GM23338 (cell line): ENCODE results near the gene OR51D1. TPM values are rescaled to one million over a fixed set of nuclear protein-coding genes. Genes with fewer than 3 reads are reported as not detected.

Experiments used
- ATAC-seq: fragments of 200-7000 bp; cut with Tn5 transposase; 3 replicates; pipeline ENCODE4 v1.9.1; 2020
- DNase-seq: peaks from one replicate; pipeline ENCODE4 v3.0.0-alpha.2; 2015; ENCODE audit warnings: low spot score
- H2AFZ ChIP-seq: fragments of 200-600 bp; sonication (generic); 2 replicates; pipeline ENCODE4 v1.8.0; 2016; ENCODE audit warnings: antibody characterized with exemption, mild to moderate bottlenecking, moderate library complexity
- H3F3A ChIP-seq: fragments of 200-600 bp; sonication (generic); replicated peaks from 2 replicates; pipeline ENCODE4 v1.8.0; 2017; ENCODE audit warnings: antibody characterized with exemption, mixed run types, low read depth
- H3K27ac ChIP-seq: fragments of 200-600 bp; sonication (generic); 2 replicates; pipeline ENCODE4 v1.6.1; 2016; ENCODE audit warnings: low read depth
- H3K27me3 ChIP-seq: fragments of 200-600 bp; sonication (generic); 2 replicates; pipeline ENCODE4 v1.8.0; 2016; ENCODE audit warnings: mild to moderate bottlenecking, mixed run types, moderate library complexity; ENCODE audit not compliant: insufficient read depth
- H3K36me3 ChIP-seq: fragments of 200-600 bp; sonication (generic); 2 replicates; pipeline ENCODE4 v1.8.0; 2016; ENCODE audit warnings: mild to moderate bottlenecking; ENCODE audit not compliant: insufficient read depth
- H3K4me1 ChIP-seq: fragments of 200-600 bp; sonication (generic); 2 replicates; pipeline ENCODE4 v1.8.0; 2016; ENCODE audit warnings: mild to moderate bottlenecking, moderate library complexity; ENCODE audit not compliant: insufficient read depth
- H3K4me2 ChIP-seq: fragments of 200-600 bp; sonication (generic); 2 replicates; pipeline ENCODE4 v1.7.1; 2017; ENCODE audit warnings: mixed run types
- H3K4me3 ChIP-seq: fragments of 200-600 bp; sonication (generic); 2 replicates; pipeline ENCODE4 v1.6.1; 2016; ENCODE audit warnings: mixed run types
- H3K79me2 ChIP-seq: fragments of 200-600 bp; sonication (generic); replicated peaks from 2 replicates; pipeline ENCODE4 v1.8.0; 2017; ENCODE audit warnings: mild to moderate bottlenecking; ENCODE audit not compliant: insufficient read depth
- H3K9me2 ChIP-seq: fragments of 200-600 bp; sonication (generic); 2 replicates; pipeline ENCODE4 v1.8.0; 2017; ENCODE audit not compliant: insufficient read depth
- H4K20me1 ChIP-seq: fragments of 200-600 bp; sonication (generic); replicated peaks from 2 replicates; pipeline ENCODE4 v1.8.0; 2017; ENCODE audit warnings: mild to moderate bottlenecking; ENCODE audit not compliant: insufficient read depth
- H3K27ac Mint-ChIP-seq: 2 replicates; pipeline ENCODE4 v1.8.0; 2020; ENCODE audit warnings: inconsistent platforms, mild to moderate bottlenecking, moderate library complexity, mixed read lengths
- H3K27me3 Mint-ChIP-seq: 3 replicates; pipeline ENCODE4 v1.8.0; 2022; ENCODE audit warnings: low read depth, mild to moderate bottlenecking, moderate library complexity, mixed read lengths, inconsistent platforms; ENCODE audit not compliant: insufficient read depth, poor library complexity
- H3K36me3 Mint-ChIP-seq: 3 replicates; pipeline ENCODE4 v1.8.0; 2021; ENCODE audit warnings: low read depth, mild to moderate bottlenecking, inconsistent platforms, moderate library complexity, mixed read lengths
- H3K4me1 Mint-ChIP-seq: 3 replicates; pipeline ENCODE4 v1.8.0; 2020; ENCODE audit warnings: mild to moderate bottlenecking, inconsistent platforms, mixed read lengths
- H3K4me3 Mint-ChIP-seq: 3 replicates; pipeline ENCODE4 v1.8.0; 2021; ENCODE audit warnings: moderate library complexity, mild to moderate bottlenecking, inconsistent platforms, mixed read lengths
- H3K9me3 Mint-ChIP-seq: 3 replicates; pipeline ENCODE4 v1.8.0; 2020; ENCODE audit warnings: moderate library complexity, mild to moderate bottlenecking, inconsistent platforms, mixed read lengths
- CREB1 ChIP-seq: fragments of 250-450 bp; sonication (Bioruptor Pico); IDR thresholded peaks from 2 replicates; pipeline ENCODE4 v1.5.0; 2020; ENCODE audit warnings: low read depth, mild to moderate bottlenecking, moderate library complexity
- EZH2 ChIP-seq: fragments of 200-600 bp; sonication (generic); IDR thresholded peaks from one replicate; pipeline ENCODE4 v1.8.0; 2017; ENCODE audit warnings: antibody characterized with exemption, mild to moderate bottlenecking, low read depth; ENCODE audit not compliant: unreplicated experiment
- POLR2AphosphoS5 ChIP-seq: IDR thresholded peaks from 2 replicates; pipeline ENCODE4 v1.6.1; 2016; ENCODE audit warnings: antibody characterized with exemption, low read depth
- ZNF331 ChIP-seq: fragments of 250-450 bp; sonication (Bioruptor Pico); IDR thresholded peaks from 2 replicates; pipeline ENCODE4 v1.5.0; 2020; ENCODE audit warnings: low read depth, mild to moderate bottlenecking, moderate library complexity
- long read RNA-seq: library from polyadenylated mRNA; unstranded; transcript quantifications from one replicate; pipeline ENCODE4 v2.0.0, GENCODE V29; 2020; ENCODE audit not compliant: unreplicated experiment
- polyA plus RNA-seq: library from polyadenylated mRNA; unstranded; fragments of >200 nt; fragmentation: Nextera tagmentation; extraction: Ambion mirVana; gene quantifications from 2 replicates; pipeline ENCODE4 v1.2.1, GENCODE V29; 2016
- total RNA-seq: library from RNA; depleted of rRNA; stranded (reverse); fragments of >200 nt; shearing (Covaris generic); gene quantifications from 2 replicates; pipeline ENCODE4 v1.2.3, GENCODE V29; 2014; rRNA removed
- TF ChIP-seq, protein P1 (sequence below), 2 experiments: fragments of 200-600 bp in 1 of 2; sonication (generic) in 1 of 2; conservative IDR thresholded peaks; 2 replicates each; pipeline versions ENCODE4 v1.5.1 to v1.6.1; 2016 to 2017; ENCODE audit warnings: antibody characterized with exemption in 2 of 2, low read depth in 2 of 2, mild to moderate bottlenecking in 2 of 2, moderate library complexity in 1 of 2
- TF ChIP-seq, protein P2 (sequence below): IDR thresholded peaks from one replicate; pipeline ENCODE4 v1.6.1; 2018; ENCODE audit warnings: antibody characterized with exemption; ENCODE audit not compliant: unreplicated experiment
- TF ChIP-seq, protein P3 (sequence below): IDR thresholded peaks from 2 replicates; pipeline ENCODE4 v1.6.1; 2016; ENCODE audit warnings: antibody characterized with exemption

Gene OR51D1, protein sequence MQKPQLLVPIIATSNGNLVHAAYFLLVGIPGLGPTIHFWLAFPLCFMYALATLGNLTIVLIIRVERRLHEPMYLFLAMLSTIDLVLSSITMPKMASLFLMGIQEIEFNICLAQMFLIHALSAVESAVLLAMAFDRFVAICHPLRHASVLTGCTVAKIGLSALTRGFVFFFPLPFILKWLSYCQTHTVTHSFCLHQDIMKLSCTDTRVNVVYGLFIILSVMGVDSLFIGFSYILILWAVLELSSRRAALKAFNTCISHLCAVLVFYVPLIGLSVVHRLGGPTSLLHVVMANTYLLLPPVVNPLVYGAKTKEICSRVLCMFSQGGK
- total RNA-seq (not detected in 2 replicates), polyA plus RNA-seq (not detected in 2 replicates)
- long read RNA-seq: 0 reads

DNA sequence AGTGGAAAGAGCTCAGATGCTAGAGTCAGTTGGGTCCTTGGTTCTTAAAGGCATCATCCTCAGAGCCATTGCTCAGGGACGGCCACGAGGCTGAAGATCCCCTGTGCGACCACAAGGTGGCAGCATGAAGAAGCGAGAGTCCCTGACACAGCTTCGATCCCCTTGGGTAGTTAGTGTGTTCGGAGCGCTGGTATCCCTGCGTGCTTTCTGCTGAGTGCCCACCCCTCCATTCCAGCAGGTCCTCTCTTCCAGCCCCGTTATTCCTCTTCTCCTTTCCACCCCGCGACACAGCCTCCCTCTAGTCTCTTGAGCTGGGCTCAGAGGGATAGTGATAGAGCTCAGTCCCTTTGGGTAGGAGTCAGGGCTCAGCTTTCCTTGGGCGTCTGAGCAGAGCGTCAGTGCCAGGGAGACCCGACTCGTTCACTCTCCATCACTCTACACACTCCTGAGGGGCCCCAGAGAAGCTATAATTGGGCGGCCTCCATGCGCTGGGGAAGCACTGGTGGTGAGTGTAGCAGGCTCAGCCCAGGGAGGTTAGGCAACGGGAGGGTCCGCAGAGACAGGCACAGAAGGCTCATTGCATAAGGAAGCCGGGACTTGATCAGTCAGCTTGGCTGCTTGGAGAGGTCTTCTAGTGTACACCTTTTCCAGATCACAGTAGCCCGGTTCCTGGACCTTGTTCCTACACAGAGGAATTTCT is at the start of gene OR51D1:
TSS of gene OR51D1 (plus strand) at position 516 of the 700 bp plus-strand sequence. CDS start 2,314 bp downstream, outside the sequence.
- DNase-seq (peak; percentile 89), ATAC-seq (peak; percentile 99)
- H3K9me3 Mint-ChIP-seq: no peaks in the 10 kb centered on the region
- no peak within 1 kb of the TSS for H3K27ac Mint-ChIP-seq
- Histone ChIP-seq H3K9me2 (peaks cover 16% of the 10 kb centered on the region; the same call in 1 of the 2 replicates), H3K79me2 (no peaks in the 10 kb centered on the region), H3F3A (no peaks in the 10 kb centered on the region), H3K4me3 (peak within 1 kb of the TSS; percentile 39), H3K27me3 (no peaks in the 10 kb centered on the region), H4K20me1 (no peaks in the 10 kb centered on the region), H3K4me2 (peak within 1 kb of the TSS; percentile 53), H2AFZ (peak within 1 kb of the TSS; percentile 97), H3K4me1 (no peaks in the 10 kb centered on the region), H3K36me3 (no peaks in the 10 kb centered on the region), H3K27ac (no peak within 1 kb of the TSS)
- TF ChIP-seq POLR2AphosphoS5: no peak
- TF ChIP-seq, protein P1, sequence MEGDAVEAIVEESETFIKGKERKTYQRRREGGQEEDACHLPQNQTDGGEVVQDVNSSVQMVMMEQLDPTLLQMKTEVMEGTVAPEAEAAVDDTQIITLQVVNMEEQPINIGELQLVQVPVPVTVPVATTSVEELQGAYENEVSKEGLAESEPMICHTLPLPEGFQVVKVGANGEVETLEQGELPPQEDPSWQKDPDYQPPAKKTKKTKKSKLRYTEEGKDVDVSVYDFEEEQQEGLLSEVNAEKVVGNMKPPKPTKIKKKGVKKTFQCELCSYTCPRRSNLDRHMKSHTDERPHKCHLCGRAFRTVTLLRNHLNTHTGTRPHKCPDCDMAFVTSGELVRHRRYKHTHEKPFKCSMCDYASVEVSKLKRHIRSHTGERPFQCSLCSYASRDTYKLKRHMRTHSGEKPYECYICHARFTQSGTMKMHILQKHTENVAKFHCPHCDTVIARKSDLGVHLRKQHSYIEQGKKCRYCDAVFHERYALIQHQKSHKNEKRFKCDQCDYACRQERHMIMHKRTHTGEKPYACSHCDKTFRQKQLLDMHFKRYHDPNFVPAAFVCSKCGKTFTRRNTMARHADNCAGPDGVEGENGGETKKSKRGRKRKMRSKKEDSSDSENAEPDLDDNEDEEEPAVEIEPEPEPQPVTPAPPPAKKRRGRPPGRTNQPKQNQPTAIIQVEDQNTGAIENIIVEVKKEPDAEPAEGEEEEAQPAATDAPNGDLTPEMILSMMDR (conservative IDR thresholded peaks at IDR 0.05; ENCODE audit: low read depth in 2 of 2): peak; percentile 75 to 98
- H3K4me1 Mint-ChIP-seq: no peaks in the 10 kb centered on the region; the same call in 2 of the 3 replicates
- H3K4me3 Mint-ChIP-seq: no peak within 1 kb of the TSS
- peaks cover 4% of the 10 kb centered on the region for H3K27me3 Mint-ChIP-seq
- no peaks in the 10 kb centered on the region for H3K36me3 Mint-ChIP-seq

DNA sequence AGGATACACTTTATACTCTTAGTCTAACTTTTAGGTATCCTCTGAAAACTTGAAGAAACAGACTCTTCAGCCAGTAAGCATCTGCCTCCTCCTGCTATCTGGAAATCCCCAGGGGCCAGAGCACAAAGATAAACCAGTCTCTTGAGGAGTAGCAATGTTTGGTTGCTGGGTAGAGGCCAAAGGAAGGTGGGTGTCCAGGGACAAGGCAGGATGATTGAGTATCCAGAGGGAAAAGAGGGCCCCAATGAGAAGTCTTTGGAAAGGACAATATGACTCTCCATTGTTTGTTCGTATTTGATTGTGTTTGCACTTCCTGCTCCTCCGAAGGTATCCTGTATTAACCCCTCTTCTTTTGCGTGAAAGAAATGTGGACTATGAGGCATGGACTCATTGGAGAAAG is 48.3 kb upstream of the OR51D1 start:
- no peaks in the 10 kb centered on the region for H3K79me2 ChIP-seq
- H3K36me3 ChIP-seq: no peaks in the 10 kb centered on the region
- no peaks in the 10 kb centered on the region; the same call in 1 of the 2 replicates for H4K20me1 ChIP-seq
- ATAC-seq: no peak
- Mint-ChIP-seq H3K4me3 (no peak overlapping the region), H3K9me3 (no peaks in the 10 kb centered on the region), H3K36me3 (no peaks in the 10 kb centered on the region), H3K27me3 (peaks cover 4% of the 10 kb centered on the region), H3K4me1 (no peaks in the 10 kb centered on the region), H3K27ac (no peak overlapping the region)
- H2AFZ ChIP-seq: no peak overlapping the region
- no peak for DNase-seq
- H3K27me3 ChIP-seq: no peaks in the 10 kb centered on the region
- H3K4me1 ChIP-seq: no peaks in the 10 kb centered on the region
- peaks cover 5% of the 10 kb centered on the region; the same call in 1 of the 2 replicates for H3K9me2 ChIP-seq
- H3K27ac ChIP-seq: no peak overlapping the region
- no peaks in the 10 kb centered on the region for H3F3A ChIP-seq
- H3K4me3 ChIP-seq: no peak overlapping the region
- no peak overlapping the region for H3K4me2 ChIP-seq
- TF ChIP-seq, protein P2, sequence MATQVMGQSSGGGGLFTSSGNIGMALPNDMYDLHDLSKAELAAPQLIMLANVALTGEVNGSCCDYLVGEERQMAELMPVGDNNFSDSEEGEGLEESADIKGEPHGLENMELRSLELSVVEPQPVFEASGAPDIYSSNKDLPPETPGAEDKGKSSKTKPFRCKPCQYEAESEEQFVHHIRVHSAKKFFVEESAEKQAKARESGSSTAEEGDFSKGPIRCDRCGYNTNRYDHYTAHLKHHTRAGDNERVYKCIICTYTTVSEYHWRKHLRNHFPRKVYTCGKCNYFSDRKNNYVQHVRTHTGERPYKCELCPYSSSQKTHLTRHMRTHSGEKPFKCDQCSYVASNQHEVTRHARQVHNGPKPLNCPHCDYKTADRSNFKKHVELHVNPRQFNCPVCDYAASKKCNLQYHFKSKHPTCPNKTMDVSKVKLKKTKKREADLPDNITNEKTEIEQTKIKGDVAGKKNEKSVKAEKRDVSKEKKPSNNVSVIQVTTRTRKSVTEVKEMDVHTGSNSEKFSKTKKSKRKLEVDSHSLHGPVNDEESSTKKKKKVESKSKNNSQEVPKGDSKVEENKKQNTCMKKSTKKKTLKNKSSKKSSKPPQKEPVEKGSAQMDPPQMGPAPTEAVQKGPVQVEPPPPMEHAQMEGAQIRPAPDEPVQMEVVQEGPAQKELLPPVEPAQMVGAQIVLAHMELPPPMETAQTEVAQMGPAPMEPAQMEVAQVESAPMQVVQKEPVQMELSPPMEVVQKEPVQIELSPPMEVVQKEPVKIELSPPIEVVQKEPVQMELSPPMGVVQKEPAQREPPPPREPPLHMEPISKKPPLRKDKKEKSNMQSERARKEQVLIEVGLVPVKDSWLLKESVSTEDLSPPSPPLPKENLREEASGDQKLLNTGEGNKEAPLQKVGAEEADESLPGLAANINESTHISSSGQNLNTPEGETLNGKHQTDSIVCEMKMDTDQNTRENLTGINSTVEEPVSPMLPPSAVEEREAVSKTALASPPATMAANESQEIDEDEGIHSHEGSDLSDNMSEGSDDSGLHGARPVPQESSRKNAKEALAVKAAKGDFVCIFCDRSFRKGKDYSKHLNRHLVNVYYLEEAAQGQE: no peak
- TF ChIP-seq, protein P3, sequence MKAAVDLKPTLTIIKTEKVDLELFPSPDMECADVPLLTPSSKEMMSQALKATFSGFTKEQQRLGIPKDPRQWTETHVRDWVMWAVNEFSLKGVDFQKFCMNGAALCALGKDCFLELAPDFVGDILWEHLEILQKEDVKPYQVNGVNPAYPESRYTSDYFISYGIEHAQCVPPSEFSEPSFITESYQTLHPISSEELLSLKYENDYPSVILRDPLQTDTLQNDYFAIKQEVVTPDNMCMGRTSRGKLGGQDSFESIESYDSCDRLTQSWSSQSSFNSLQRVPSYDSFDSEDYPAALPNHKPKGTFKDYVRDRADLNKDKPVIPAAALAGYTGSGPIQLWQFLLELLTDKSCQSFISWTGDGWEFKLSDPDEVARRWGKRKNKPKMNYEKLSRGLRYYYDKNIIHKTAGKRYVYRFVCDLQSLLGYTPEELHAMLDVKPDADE: no peak
- no peak for TF ChIP-seq ZNF331
- TF ChIP-seq CREB1 (CRISPR knock-in tag): no peak
- no peak for TF ChIP-seq EZH2
- TF ChIP-seq, protein P1 (conservative IDR thresholded peaks at IDR 0.05; ENCODE audit: low read depth in 2 of 2): no peak
